HG02763 (cell line): ENCODE results near the gene IGIP.
"Not testable (repeated sequence)": the region's sequence is repeated elsewhere in the genome, so short reads cannot be mapped to it uniquely, and the experiment has no call there.

Experiments
- ATAC-seq: cut with Tn5 transposase; IDR thresholded peaks from one replicate; pipeline ENCODE4 v1.9.1; 2021; ENCODE audit warnings: mild to moderate bottlenecking, moderate library complexity; ENCODE audit not compliant: unreplicated experiment

IGIP gene

GRCh38 chr5:140140435-140140834 lies 14.7 kb downstream of the IGIP start:
- ATAC-seq: no peak

GRCh38 chr5:140141241-140141640 lies 15.5 kb downstream of the IGIP start:
- ATAC-seq: no peak

DNA sequence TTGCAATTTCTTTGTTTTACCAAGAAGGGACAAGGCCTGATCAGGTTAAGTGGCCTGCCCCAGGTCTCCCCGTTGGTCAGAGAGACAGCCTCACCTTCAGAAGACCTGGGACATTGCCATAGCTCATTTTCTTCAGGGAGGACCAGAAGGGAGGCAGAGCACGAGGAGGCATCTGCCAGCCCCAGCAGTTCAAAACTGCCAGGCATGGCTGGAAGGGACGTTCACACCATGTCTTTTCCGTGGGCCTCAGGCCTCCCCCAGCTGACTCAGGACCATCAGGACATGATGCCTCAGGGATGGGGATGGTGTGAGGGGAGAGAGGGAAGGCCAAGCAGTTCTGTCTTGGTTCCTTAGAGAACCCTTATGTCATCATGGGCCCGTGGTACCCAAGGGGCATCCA lies 16.5 kb downstream of the IGIP start:
- ATAC-seq: no peak

GRCh38 chr5:140142856-140143255 lies 17.1 kb downstream of the IGIP start:
- ATAC-seq: no peak

GRCh38 chr5:140143521-140144258 lies 18.0 kb downstream of the IGIP start:
- ATAC-seq: no peak

GRCh38 chr5:140145256-140145655 lies 19.5 kb downstream of the IGIP start:
- no peak for ATAC-seq

DNA sequence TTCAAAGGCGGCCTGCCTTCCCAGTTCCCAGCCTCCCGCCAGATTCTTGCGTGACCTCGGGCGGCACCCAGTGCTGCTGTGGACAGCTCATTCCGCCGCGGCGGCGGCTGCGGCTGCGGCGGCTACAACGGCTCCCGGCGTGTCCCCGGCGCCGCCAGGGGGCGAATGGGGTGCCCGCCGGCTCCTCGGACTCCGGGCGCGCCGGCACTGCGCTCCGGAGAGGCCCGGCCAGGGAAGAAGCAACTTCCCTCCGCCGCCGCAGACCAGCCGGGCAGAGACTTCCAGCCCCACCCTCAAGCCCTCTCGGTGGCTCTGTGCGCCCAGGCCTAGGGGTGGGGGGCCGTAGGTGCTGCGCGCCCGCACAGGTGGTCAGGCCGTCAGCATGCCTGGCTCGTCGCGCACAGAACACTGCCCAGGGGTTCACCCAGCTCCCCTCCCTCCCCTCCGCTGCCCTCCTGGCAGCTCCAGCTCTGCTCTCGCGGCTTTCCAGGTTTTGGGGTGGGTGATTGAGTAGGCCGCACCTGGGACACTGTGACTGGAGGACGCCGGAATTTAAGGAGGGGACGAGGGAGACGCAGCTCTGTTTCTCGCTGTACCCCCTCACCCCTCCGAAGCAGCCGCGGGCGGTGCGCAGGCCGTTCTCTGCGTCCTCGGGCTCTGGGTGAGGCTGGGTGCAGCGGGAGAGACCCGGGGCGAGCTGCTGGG lies 20.2 kb downstream of the IGIP start:
- no peak for ATAC-seq

DNA sequence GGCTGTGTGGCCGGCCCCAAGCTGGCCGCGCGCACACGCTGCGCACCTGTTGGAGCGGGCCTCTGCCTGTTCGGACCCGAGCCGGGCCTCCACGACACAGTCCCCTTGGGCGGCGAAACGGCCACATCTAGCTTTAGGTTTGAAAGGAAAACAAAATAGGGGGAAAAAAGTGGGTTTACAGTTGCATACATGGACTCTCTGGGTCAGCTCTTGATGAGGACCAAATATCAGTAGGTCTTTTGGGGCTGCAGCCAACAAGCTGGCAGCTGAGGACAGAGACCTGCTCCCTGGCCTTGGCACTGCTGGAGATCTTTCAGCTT lies 20.7 kb downstream of the IGIP start:
- no peak for ATAC-seq

GRCh38 chr5:140147460-140147859 lies 21.7 kb downstream of the IGIP start:
- ATAC-seq: no peak

GRCh38 chr5:140148508-140148907 lies 22.8 kb downstream of the IGIP start:
- ATAC-seq: no peak

DNA sequence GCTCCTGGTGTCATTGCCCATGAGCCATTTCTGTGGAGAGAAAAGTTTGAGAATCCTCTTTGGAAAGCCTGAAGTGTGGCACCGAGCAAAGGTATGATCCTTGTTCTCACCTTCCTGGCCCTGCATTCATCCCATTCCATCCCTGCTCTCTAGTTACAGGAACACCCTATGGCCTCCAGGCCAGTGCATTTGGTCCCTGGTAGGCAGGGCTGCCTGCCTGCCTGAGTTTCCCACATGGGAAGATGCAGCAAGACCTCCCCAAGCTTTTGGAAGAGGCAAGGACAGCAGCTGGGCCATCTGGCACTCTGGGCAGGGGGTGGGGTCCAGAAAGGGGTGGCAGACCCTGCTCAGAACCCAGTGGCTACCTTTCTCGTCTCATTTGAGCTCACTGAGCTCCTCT lies 24.5 kb downstream of the IGIP start:
- ATAC-seq: no peak

GRCh38 chr5:140151144-140152021 lies 25.6 kb downstream of the IGIP start:
- no peak for ATAC-seq

DNA sequence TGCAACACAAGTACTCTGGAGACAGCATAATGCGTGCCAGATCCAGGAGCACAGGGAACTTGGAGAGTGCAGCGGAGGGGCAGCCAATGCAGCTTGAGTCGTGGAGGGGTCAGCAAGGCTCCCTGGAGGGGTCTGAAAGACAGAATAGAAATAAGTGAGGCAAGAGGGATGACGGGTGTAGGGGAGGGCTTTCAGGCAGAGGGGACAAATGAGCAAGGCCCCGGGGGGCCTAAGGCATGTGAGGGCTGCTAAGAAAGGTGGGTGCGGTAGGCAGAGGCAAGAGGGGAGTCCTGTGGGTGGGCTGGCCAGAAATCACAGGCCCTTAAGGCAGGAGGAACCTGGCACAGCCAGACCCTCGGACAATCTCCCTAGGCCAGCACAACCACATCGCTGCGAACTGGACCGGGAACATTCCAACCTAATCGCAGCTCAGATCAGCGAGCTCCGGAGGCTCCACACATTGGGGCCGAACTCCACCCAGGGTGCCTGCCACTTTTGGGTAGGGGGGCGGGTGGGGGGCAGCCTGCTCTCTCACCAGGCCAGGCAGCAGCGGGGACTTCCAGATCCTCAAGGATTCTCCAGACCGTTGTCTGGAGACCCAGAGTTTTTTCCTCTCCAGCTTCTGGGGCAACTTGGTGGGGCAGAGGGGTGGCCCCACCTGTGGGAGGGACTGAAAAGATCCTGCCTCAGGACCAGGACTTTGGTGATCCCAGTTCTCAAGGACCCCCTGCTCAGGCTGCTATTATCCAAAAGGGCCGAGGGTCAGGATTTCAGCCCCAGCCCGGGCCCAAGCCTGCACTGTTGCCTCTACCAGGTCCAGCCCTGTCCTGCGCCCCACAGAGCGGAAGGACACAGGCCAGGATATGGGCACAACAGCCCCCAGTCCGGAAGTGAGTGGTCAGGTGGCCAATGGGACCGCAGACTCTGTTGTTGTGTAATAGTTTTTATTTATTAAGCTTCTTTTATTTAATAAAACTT lies 26.6 kb downstream of the IGIP start:
- ATAC-seq: no peak

GRCh38 chr5:140153255-140153654 lies 27.5 kb downstream of the IGIP start:
- ATAC-seq: no peak

- ATAC-seq: no peak
These were observed 28.2 kb downstream of the IGIP start for GRCh38 chr5:140153905-140154304.

DNA sequence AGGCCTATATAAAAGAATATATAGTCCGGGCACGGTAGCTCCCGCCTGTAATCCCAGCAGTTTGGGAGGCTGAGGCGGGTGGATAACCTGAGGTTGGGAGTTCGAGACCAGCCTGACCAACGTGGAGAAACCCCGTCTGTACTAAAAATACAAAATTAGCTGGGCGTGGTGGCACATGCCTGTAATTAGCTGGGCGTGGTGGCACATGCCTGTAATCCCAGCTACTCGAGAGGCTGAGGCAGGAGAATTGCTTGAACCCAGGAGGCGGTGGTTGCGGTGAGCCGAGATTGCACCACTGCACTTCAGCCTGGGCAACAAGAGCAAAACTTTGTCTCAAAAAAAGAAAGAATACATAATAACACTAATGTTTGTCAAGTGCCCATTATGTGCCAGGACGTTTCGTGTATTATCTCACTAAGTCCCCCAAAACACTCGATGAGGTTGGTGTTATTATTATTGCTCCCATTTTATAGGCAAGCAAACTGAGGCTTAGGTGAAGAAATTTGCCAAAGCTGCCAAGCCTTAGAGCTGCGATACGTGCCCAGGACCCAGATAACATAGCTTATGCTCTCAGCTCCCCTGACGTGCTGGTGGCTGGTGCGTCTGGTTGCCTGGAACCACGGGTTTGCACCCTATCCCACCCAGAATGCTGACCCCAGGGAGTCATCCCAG lies 29.1 kb downstream of the IGIP start:
- ATAC-seq: not testable (repeated sequence)

DNA sequence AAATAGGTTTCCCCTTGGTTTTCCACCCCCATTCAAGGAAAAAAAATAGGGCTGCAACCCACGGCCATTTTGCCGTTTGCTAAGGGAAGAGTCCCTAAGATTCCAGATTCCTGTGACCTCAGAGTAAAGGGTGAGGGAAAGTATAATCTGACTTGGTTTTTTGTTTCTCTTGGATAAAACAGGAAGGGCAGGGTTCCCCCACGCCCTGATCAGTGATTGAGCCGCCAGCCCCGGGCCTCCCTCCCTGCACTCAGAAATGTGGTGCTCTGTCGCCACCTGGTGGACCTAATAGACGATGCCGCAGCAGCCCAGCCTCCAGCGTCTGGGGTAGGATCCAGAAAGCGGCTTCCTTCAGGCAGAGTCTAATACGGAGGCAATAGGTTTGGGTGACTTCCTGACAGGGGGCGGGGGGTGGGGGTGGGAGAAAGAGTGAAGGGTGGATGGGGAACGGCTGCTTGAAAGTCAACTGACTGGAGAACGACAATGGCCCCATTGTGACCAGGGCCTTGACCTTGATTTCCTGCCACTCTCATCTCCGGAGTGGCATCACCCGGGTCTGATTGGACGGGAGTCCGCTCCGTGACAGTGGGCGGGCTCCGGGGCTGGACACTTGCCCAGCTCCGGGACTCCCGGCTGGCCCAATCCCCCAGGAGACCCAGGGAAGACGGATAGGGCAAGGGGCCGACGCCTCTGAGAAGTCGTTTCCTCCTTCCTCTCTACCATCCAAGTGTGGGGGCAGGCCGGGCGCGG lies 31.5 kb downstream of the IGIP start:
- ATAC-seq: peak; percentile 93

GRCh38 chr5:140159014-140159927 lies 33.5 kb downstream of the IGIP start:
- ATAC-seq: no peak
